ENCODE results near the gene GPX2.

GRCh38 chr14:64943556-64943955 is 1.0 kb upstream of the GPX2 start:
- TF ChIP-seq CTCF (IDR thresholded peaks at IDR 0.05) (no peak), POLR2A (IDR thresholded peaks at IDR 0.05) (no peak)

Data from right lobe of liver (tissue), 4 donors.